ENCODE results near the gene CTSL. TPM values are rescaled to one million over a fixed set of nuclear protein-coding genes. Genes with fewer than 3 reads are reported as not detected.

CTSL gene
- total RNA-seq, 1 experiment from 2014 or later, result 32.2 TPM

DNA sequence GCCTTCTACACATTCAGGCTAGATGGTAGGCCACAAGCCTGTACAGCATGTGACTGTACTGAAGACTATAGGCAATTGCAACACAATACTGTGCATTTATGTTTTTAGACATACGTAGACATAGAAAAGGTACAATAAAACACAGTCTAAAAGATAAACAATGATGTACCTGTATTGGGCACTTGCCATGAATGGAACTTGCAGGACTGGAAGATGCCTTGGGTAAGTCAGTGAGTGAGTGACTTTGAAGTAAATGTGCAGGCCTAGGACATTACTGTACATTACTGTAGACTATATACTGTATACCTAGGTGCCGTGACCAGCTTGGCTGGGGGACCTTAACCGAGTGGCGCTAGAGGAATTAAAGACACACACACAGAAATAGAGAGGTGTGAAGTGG is 53.1 kb downstream of the CTSL start:
- no peak overlapping the region for H3K27ac ChIP-seq
- H3K4me1 ChIP-seq, result no peaks in the 10 kb centered on the region
- DNase-seq, result no peak
- no peak overlapping the region for H3K4me3 ChIP-seq
- no peaks in the 10 kb centered on the region; the same call in 1 of the 2 replicates for H3K9me3 ChIP-seq (replicated peaks)
- H3K36me3 ChIP-seq, result no peaks in the 10 kb centered on the region
- H3K27me3 ChIP-seq, result no peaks in the 10 kb centered on the region

Other genes with a start within 250 kb of the CTSL start
- 62.0 and 73.5 TPM in 2 replicates for gene DAPK1, start 228.3 kb upstream of the CTSL start, total RNA-seq (2014; rRNA removed; shearing (Covaris generic))
- gene SPATA31E1, start 156.8 kb downstream of the CTSL start, total RNA-seq (2014; rRNA removed; shearing (Covaris generic)), result not detected in 2 replicates
- 0.10 and 0.14 TPM in 2 replicates for gene SPATA31C1, start 191.8 kb downstream of the CTSL start, total RNA-seq (2014; rRNA removed; shearing (Covaris generic))
- 3.7 and 4.8 TPM in 2 replicates for gene CDK20, start 248.4 kb downstream of the CTSL start, total RNA-seq (2014; rRNA removed; shearing (Covaris generic))